ENCODE results near the gene SIPA1. TPM values are rescaled to one million over a fixed set of nuclear protein-coding genes. Genes with fewer than 3 reads are reported as not detected.

The SIPA1 gene
- total RNA-seq, 1 experiment from 2014 or later = 105 TPM

DNA sequence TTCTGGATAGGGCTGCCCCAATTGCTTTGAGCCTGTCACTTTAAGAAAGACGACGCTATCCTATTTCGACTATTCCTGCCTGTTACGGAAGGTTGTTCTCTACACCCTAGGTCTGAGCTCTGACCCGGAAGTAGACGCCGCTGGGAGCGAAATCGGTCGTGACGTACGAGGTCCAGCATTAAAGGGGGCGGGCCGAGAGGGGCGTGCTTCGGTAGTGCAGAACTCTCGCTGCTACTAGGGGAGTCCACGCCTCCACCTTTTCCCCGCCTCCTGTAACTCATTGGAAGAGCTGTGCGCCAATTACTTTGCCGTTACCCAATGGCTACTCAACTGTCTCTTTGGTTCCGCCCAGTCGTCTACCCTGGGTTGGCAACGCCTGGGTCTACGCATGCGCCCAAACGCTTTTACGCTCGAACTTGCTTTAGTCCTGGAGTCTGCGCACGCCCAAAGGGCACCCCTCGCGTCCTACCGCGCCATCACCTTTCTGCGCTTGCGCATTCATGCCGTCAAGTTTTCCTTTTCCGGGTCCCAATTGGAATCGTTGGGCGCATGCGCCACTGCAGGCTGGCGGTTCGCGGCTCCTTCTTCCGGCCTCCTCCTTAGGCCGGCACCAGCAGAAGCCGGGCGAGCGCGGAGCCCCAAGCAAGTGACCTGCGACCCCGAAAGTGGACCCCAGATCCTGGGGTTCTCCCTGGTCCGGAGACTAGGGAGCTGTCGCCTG, 22.5 kb upstream of the SIPA1 start, which contains the start of gene PCNX3:
Gene PCNX3, plus strand, starts transcription at position 548 of the 721 bp plus-strand sequence. CDS start 536 bp downstream, outside the sequence.
- Histone ChIP-seq H2AFZ (ENCODE audit: low read depth, low read length, poor library complexity, severe bottlenecking) (no peak within 1 kb of the TSS), H3K4me2 (ENCODE audit: low read length) (peak within 1 kb of the TSS; percentile 90), H3K9me2 (ENCODE audit: insufficient read depth) (no peaks in the 10 kb centered on the region), H3K9ac (ENCODE audit: low read length) (peak within 1 kb of the TSS; percentile 85), H3K79me2 (ENCODE audit: insufficient read depth, low read length) (peaks cover 75% of the 10 kb centered on the region), H3K4me1 (ENCODE audit: control insufficient read depth in 1 of 2, insufficient read depth in 2 of 2, low read length in 2 of 2) (peaks cover 10 to 43% of the 10 kb centered on the region in 2 experiments), H3K4me3 (replicated peaks in 1 of 2; ENCODE audit: low read depth in 1 of 2, low read length in 2 of 2) (peak within 1 kb of the TSS; percentile 86 to 98), H3K9me3 (ENCODE audit: control insufficient read depth in 1 of 2, insufficient read depth in 1 of 2, low read depth in 1 of 2, low read length in 2 of 2) (no peaks in the 10 kb centered on the region), H4K20me1 (ENCODE audit: insufficient read depth) (no peaks in the 10 kb centered on the region), H3K36me3 (ENCODE audit: control insufficient read depth in 1 of 2, insufficient read depth in 2 of 2, low read length in 2 of 2) (peaks cover 19 to 26% of the 10 kb centered on the region in 2 experiments; a peak in 3 of 4 replicates), H3K27me3 (ENCODE audit: insufficient read depth, low read length) (no peaks in the 10 kb centered on the region), H3K27ac (ENCODE audit: low read depth, low read length) (peak within 1 kb of the TSS; percentile 86)
- peak; percentile 100 for DNase-seq (ENCODE audit: low read depth, low spot score)
- intact Hi-C loops (cut with micrococcal nuclease) = loop anchor here (1.0 to 2.0 kb wide), 2 partner anchors 39 to 244 kb away; partner anchors contain the start of gene EHBP1L1
- CTCF ChIA-PET = interaction anchor here (1.0 to 1.5 kb wide), 11 partner anchors 11 to 269 kb away, joined by 3 to 15 read pairs (median 4); partner anchors contain the start of genes EHBP1L1, FAM89B, MUS81 and SIPA1
- RAD21 ChIA-PET (ENCODE audit: low non-redundant PET in 1 of 2, low total read pairs in 2 of 2, uncharacterized antibody in 2 of 2, unreplicated experiment in 2 of 2) = interaction anchor here (0.6 to 1.2 kb wide), 2 partner anchors 97 to 244 kb away, joined by 3 read pairs; partner anchors contain the start of gene KAT5 (in 1 of the 2)
- POLR2A ChIA-PET = interaction anchor here (0.6 to 1.8 kb wide), 22 partner anchors 9 to 277 kb away, joined by 3 to 11 read pairs (median 5); partner anchors contain the start of genes CCDC85B, CFL1, EHBP1L1 and MUS81
- TF ChIP-seq EZH2phosphoT487 (IDR thresholded peaks at IDR 0.05; ENCODE audit: borderline replicate concordance) = no peak
- TF ChIP-seq JUND (IDR thresholded peaks at IDR 0.05) = no peak
- TF ChIP-seq POLR2AphosphoS5 (IDR thresholded peaks at IDR 0.05; ENCODE audit: low read depth, low read length) = peak; percentile 34
- TF ChIP-seq YY1 (IDR thresholded peaks at IDR 0.05; ENCODE audit: extremely low read depth, insufficient replicate concordance, low read depth, low read length) = peak; percentile 83
- no peak for TF ChIP-seq ZNF274 (IDR thresholded peaks at IDR 0.05; ENCODE audit: low read depth, low read length)
- no peak for TF ChIP-seq EGR1 (IDR thresholded peaks at IDR 0.05; ENCODE audit: low read depth)
- TF ChIP-seq, protein P1, sequence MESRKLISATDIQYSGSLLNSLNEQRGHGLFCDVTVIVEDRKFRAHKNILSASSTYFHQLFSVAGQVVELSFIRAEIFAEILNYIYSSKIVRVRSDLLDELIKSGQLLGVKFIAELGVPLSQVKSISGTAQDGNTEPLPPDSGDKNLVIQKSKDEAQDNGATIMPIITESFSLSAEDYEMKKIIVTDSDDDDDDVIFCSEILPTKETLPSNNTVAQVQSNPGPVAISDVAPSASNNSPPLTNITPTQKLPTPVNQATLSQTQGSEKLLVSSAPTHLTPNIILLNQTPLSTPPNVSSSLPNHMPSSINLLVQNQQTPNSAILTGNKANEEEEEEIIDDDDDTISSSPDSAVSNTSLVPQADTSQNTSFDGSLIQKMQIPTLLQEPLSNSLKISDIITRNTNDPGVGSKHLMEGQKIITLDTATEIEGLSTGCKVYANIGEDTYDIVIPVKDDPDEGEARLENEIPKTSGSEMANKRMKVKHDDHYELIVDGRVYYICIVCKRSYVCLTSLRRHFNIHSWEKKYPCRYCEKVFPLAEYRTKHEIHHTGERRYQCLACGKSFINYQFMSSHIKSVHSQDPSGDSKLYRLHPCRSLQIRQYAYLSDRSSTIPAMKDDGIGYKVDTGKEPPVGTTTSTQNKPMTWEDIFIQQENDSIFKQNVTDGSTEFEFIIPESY (IDR thresholded peaks at IDR 0.05; ENCODE audit: extremely low read depth, insufficient replicate concordance, low read length) = peak; percentile 24
- no TSS peak for BruUV-seq (replicated peaks)
- ATAC-seq = peak; percentile 86

Measured in HCT116 (cell line).